ENCODE data around the gene STK10. TPM values are rescaled to one million over a fixed set of nuclear protein-coding genes. Genes with fewer than 3 reads are reported as not detected.

Gene STK10
- total RNA-seq, 3 donors from 2014 or later = 22.7 to 36.3 (median 29.9) TPM

DNA sequence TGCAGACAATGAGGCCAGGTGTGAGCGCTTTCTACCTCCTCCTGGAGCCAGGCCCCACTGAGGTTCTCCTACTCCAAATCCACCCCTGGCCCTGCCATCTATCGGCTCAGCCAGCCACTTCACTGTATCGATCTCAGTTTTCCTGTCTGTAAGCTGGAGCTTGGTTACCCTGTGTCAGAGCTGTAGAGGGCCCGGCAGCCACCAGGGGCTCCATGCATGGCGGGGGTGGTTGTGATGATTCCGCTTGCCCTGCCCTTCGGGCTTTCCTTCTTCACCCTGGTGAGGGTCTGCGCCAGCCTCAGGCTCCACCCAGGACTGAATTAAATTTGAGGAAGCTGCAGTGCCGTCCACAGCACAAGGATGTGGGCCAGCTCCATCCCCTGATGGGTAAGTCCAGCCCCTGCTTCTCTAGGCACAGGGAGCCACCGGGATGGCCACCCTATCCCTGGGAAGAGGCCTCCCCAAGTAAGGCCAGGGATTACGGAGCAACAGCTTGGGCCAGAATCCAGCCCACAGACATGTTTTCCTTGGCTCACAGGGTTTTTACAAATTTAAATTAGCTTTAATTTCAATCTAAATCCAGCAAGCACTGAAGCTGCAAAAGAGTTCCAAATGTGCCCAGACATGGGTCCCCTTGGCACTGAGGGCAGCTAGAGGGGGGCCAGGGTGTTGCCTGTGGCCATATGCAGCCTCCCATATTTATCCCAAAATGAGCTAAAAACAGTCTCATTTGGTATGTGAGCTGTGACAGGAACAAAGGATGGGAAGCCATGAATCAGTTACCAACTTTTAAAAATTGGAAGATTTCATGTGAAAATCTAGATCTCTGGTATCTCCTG is 92.4 kb downstream of the STK10 start:
- Histone ChIP-seq H3K9me3 (no peaks in the 10 kb centered on the region), H3K4me1 (ENCODE audit: low read depth) (no peaks in the 10 kb centered on the region), H3K36me3 (ENCODE audit: low read depth) (no peaks in the 10 kb centered on the region), H3K4me3 (no peak overlapping the region)
- intact Hi-C loops (cut with DNase I, micrococcal nuclease) = no loop called here
- ATAC-seq = no peak
- no peak for DNase-seq
- TF ChIP-seq CTCF (IDR thresholded peaks at IDR 0.05) = no peak

GRCh38 chr5:172093965-172094364 is 94.1 kb downstream of the STK10 start:
- Histone ChIP-seq H3K9me3 (no peaks in the 10 kb centered on the region), H3K36me3 (ENCODE audit: low read depth) (no peaks in the 10 kb centered on the region), H3K4me3 (no peak overlapping the region), H3K4me1 (ENCODE audit: low read depth) (no peaks in the 10 kb centered on the region)
- no peak for TF ChIP-seq CTCF (IDR thresholded peaks at IDR 0.05)
- intact Hi-C loops (cut with DNase I, micrococcal nuclease) = no loop called here
- ATAC-seq (no peak), DNase-seq (no peak)

GRCh38 chr5:172093559-172093958 is 94.5 kb downstream of the STK10 start:
- no peaks in the 10 kb centered on the region for H3K9me3 ChIP-seq
- no peaks in the 10 kb centered on the region for H3K4me1 ChIP-seq (ENCODE audit: low read depth)
- intact Hi-C loops (cut with DNase I, micrococcal nuclease) = no loop called here
- no peak overlapping the region for H3K4me3 ChIP-seq
- no peaks in the 10 kb centered on the region for H3K36me3 ChIP-seq (ENCODE audit: low read depth)
- no peak for ATAC-seq
- no peak for TF ChIP-seq CTCF (IDR thresholded peaks at IDR 0.05)
- no peak for DNase-seq

DNA sequence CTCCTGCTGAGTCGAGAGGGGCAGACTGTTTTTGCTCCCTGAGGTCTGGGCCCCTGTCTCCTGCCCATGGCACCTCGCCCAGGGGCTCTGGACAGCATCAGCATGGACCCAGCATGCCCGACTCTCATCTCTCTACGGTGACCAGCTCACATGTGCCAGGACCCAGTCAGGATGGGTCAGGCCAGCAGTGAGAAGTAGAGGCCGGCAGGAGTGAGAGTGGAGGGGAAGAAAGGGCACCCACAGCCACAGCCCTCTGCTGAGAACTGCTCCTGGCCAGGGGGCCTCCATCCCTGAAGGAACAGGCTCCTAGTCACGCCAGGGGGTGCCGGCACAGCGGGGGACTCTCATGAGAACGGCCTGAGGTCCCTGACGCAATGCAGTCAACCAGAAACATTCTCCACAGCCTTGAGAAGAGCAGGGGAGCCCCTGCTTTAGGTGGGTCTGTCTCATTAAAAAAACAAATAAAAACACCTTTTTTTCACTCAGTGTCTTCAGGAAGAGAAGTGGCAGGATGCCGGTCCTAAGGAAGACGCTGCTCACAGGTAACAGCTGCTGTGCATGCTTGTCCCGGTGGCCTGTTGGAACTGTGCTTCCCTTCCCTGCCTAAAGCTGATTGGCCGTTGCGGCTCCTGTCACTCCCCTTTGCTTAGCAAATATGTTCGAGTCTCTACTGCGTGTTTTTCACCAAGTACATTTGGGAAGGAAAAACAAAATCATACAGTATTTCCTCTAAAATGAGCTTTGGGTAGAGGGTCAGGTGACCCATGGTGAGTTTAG is 95.9 kb downstream of the STK10 start:
- no peak for TF ChIP-seq CTCF (IDR thresholded peaks at IDR 0.05)
- no peaks in the 10 kb centered on the region for H3K9me3 ChIP-seq
- DNase-seq = no peak
- no peaks in the 10 kb centered on the region for H3K36me3 ChIP-seq (ENCODE audit: low read depth)
- intact Hi-C loops (cut with DNase I, micrococcal nuclease) = no loop called here
- H3K4me3 ChIP-seq = no peak overlapping the region
- no peaks in the 10 kb centered on the region for H3K4me1 ChIP-seq (ENCODE audit: low read depth)
- ATAC-seq = no peak

DNA sequence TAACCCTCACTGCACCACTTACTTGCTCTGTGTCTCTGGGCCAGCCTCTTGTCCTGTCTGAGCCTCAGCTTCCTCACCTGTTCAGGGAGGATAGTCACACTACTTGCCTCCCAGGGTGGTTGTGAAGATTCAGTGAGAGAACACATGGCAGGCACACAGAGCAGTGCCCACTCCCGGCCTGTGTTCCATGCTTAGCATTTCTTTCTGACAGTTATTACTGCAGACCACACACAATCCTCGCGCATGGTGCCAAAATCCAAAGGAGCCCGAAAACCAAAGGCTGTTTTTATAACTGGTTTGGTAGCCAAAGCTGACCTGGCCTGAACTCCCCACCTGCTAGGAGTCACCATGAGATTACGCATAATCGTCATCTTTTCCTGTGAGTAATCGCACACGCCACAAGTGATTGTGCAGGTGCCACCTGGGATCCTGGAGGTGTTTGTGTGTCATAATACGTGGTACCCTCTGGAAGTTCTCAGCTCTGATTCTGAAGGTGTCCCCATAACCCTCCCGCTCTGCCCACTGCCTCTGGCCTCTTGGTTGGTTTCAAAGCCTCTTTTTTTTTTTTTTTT is 97.0 kb downstream of the STK10 start:
- Histone ChIP-seq H3K9me3 (no peaks in the 10 kb centered on the region), H3K36me3 (ENCODE audit: low read depth) (no peaks in the 10 kb centered on the region), H3K4me3 (no peak overlapping the region), H3K4me1 (ENCODE audit: low read depth) (no peaks in the 10 kb centered on the region)
- TF ChIP-seq CTCF (IDR thresholded peaks at IDR 0.05) = no peak
- intact Hi-C loops (cut with DNase I, micrococcal nuclease) = no loop called here
- ATAC-seq = no peak
- no peak for DNase-seq

Data from mucosa of descending colon (tissue), 3 donors.